ENCODE measurements around the gene C8G. TPM values are rescaled to one million over a fixed set of nuclear protein-coding genes. Genes with fewer than 3 reads are reported as not detected.

C8G gene
- total and polyA plus RNA-seq, 9 of the 15 experiments (the other 6 are each of a cell fraction or from before 2014, with no cell fraction given) = 0.35 to 5.9 (median 2.7) TPM; not detected in 2

GRCh38 chr9:136991993-136992818 is 47.2 kb downstream of the C8G start, which contains the start of gene PAXX (continued):
- no peak for TF ChIP-seq E2F8 (IDR thresholded peaks at IDR 0.05; ENCODE audit: low read depth, partially characterized antibody)
- TF ChIP-seq ZNF232 (CRISPR knock-in tag; IDR thresholded peaks at IDR 0.05) = no peak; the same call in none of the 2 replicates
- peak; percentile 93 for TF ChIP-seq MYC (IDR thresholded peaks at IDR 0.05; ENCODE audit: low read depth, low read length)
- TF ChIP-seq MYC (CRISPR knock-in tag; IDR thresholded peaks at IDR 0.05; ENCODE audit: borderline replicate concordance, low read depth) = peak; percentile 77; the same call in 1 of the 2 replicates
- no peak for TF ChIP-seq ZNF583 (CRISPR knock-in tag; IDR thresholded peaks at IDR 0.05)
- no peak for TF ChIP-seq MYNN (IDR thresholded peaks at IDR 0.05)
- no peak for TF ChIP-seq MYNN (CRISPR knock-in tag; IDR thresholded peaks at IDR 0.05)
- no peak for TF ChIP-seq NR2C1 (IDR thresholded peaks at IDR 0.05)
- TF ChIP-seq NR2C1 (tag; IDR thresholded peaks at IDR 0.05) = no peak
- TF ChIP-seq ZKSCAN8 (CRISPR knock-in tag; IDR thresholded peaks at IDR 0.05) = no peak
- no peak for TF ChIP-seq RAD21 (CRISPR knock-in tag; conservative IDR thresholded peaks at IDR 0.05 in 1 of 2, IDR thresholded peaks at IDR 0.05 in 1 of 2)
- no peak for TF ChIP-seq MLX (CRISPR knock-in tag; conservative IDR thresholded peaks at IDR 0.05)
- TF ChIP-seq HEY1 (CRISPR knock-in tag; IDR thresholded peaks at IDR 0.05; ENCODE audit: borderline replicate concordance) = no peak
- TF ChIP-seq PHF21A (IDR thresholded peaks at IDR 0.05; ENCODE audit: borderline replicate concordance, low read depth) = no peak
- peak; percentile 75 for TF ChIP-seq CXXC5 (CRISPR knock-in tag; IDR thresholded peaks at IDR 0.05)
- TF ChIP-seq MED1 (CRISPR knock-in tag; IDR thresholded peaks at IDR 0.05; ENCODE audit: borderline replicate concordance) = no peak
- no peak for TF ChIP-seq ZNF133 (CRISPR knock-in tag; IDR thresholded peaks at IDR 0.05)
- TF ChIP-seq ZNF282 (CRISPR knock-in tag; IDR thresholded peaks at IDR 0.05) = no peak
- TF ChIP-seq OTX1 (CRISPR knock-in tag; IDR thresholded peaks at IDR 0.05) = no peak
- TF ChIP-seq ZBTB34 (CRISPR knock-in tag; IDR thresholded peaks at IDR 0.05) = no peak
- TF ChIP-seq ZFP30 (CRISPR knock-in tag; IDR thresholded peaks at IDR 0.05; ENCODE audit: borderline replicate concordance) = no peak
- TF ChIP-seq MCM5 (IDR thresholded peaks at IDR 0.05; ENCODE audit: low read depth) = no peak
- no peak for TF ChIP-seq ETV6 (IDR thresholded peaks at IDR 0.05; ENCODE audit: borderline replicate concordance in 1 of 2, low read depth in 2 of 2, low read length in 1 of 2)
- no peak for TF ChIP-seq ETV6 (CRISPR knock-in tag; IDR thresholded peaks at IDR 0.05; ENCODE audit: borderline replicate concordance)
- no peak for TF ChIP-seq CREB1 (IDR thresholded peaks at IDR 0.05)
- peak; percentile 38; the same call in 1 of the 2 replicates for TF ChIP-seq CREB1 (CRISPR knock-in tag; IDR thresholded peaks at IDR 0.05)
